ENCODE measurements around the gene LYRM2.

Gene LYRM2

DNA sequence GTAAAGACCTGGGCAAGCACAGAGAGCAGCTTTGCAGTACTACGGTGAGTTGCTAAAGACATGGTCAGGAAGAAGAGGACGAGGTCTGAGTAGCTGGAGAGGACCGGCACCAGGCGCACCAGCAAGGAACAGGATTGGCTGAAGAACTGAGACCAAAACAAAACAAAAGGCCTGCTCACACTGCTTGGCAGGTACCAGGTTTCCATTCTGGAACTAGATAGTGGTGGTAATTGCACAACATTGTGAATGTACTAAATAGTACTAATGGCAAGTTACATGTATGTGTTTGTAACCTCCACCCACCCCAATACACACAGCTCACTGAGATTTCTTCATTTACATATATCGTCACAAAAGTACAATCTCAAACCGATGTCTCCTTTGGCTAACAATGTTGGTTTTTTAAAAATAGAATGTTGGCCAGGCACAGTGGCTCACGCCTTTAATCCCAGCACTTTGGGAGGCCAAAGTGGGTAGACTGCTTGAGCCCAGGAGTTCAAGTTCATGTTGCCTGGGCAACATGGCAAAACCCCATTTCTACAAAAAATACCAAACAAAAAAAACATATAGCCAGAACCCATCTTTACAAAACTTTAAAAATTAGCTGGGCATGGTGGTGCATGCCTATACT is 32.5 kb upstream of the LYRM2 start:
- peaks cover 4% of the 10 kb centered on the region for H3K4me1 ChIP-seq (ENCODE audit: control insufficient read depth, insufficient read depth, low read length, poor library complexity, severe bottlenecking)
- H3K36me3 ChIP-seq (ENCODE audit: control insufficient read depth, insufficient read depth, low read length): peaks cover 78% of the 10 kb centered on the region
- H3K27ac ChIP-seq (ENCODE audit: low read depth, low read length, severe bottlenecking): no peak overlapping the region
- H3K9me3 ChIP-seq (ENCODE audit: control insufficient read depth, low read length): no peaks in the 10 kb centered on the region
- 98 to 100% methylated on average over 4 to 5 of the region's 7 CpGs for WGBS, 2 experiments (ENCODE audit: insufficient coverage in 2 of 2)
- no peak overlapping the region for H3K4me3 ChIP-seq (ENCODE audit: extremely low read depth, insufficient read depth, low read length, poor library complexity, severe bottlenecking)

DNA sequence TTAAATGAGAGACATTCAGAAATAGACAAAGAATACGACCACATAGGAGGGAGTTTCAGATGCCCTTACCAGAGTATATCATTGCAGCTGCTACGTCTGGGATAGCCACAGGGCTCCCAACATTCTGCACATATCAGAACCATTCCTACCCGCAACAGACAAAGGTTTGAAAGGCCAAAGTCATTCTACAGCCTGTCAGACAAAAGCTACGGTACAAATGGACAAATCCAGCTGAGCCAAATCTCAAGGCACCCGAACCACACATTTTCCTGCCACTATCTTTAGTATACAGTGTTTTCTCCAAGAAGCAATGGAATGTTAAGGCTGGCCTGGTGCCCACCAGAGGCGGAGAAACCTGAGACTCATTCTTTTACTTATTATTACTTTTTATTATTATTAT is 30.5 kb upstream of the LYRM2 start:
- Histone ChIP-seq H3K27ac (ENCODE audit: low read depth, low read length, severe bottlenecking) (peak overlapping the region; percentile 25), H3K9me3 (ENCODE audit: control insufficient read depth, low read length) (no peaks in the 10 kb centered on the region), H3K36me3 (ENCODE audit: control insufficient read depth, insufficient read depth, low read length) (peaks cover 73% of the 10 kb centered on the region), H3K4me3 (ENCODE audit: extremely low read depth, insufficient read depth, low read length, poor library complexity, severe bottlenecking) (no peak overlapping the region), H3K4me1 (ENCODE audit: control insufficient read depth, insufficient read depth, low read length, poor library complexity, severe bottlenecking) (peaks cover 4% of the 10 kb centered on the region)
- 50 to 69% methylated on average over 2 to 4 of the region's 6 CpGs for WGBS, 2 experiments (ENCODE audit: insufficient coverage in 2 of 2)

DNA sequence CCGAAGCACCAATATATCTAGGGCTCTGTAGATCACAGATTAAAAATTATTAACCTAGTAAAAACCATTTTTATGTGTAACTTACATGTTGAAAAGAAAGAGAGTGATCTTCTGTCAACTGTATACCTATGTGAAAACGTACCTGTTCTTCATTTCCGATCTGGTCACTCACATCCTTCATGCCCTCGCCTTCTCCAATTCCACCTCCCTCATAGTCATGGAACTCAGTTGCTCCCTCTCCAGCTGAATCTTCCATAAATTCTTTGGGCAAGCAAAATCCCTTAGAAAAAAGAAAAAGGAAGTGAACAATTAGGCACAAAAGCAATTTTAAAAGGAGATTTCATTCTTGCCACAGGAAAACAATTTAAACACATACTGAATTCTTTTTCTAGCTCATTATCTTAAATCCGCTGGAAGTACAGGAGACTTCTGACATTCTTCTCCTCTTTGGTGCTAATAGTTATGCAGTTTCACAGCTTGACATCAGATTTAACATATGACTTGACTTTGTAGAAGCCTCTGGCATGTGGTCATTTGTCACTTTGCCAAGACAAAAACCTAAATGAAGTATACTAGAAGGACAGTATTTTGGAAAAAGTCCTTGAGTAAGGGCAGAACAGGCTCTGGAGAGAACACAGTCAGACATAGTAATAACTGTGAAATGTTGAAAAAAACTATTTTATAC is 29.5 kb upstream of the LYRM2 start:
- H3K9me3 ChIP-seq (ENCODE audit: control insufficient read depth, low read length): no peaks in the 10 kb centered on the region
- H3K27ac ChIP-seq (ENCODE audit: low read depth, low read length, severe bottlenecking): peak overlapping the region; percentile 25
- H3K4me3 ChIP-seq (ENCODE audit: extremely low read depth, insufficient read depth, low read length, poor library complexity, severe bottlenecking): no peak overlapping the region
- WGBS, 2 experiments (ENCODE audit: insufficient coverage in 2 of 2): 60% methylated on average over 4 of the region's 5 CpGs; no CpG with 5 or more reads in 1 of the 2 experiments
- peaks cover 77% of the 10 kb centered on the region for H3K36me3 ChIP-seq (ENCODE audit: control insufficient read depth, insufficient read depth, low read length)
- peaks cover 4% of the 10 kb centered on the region for H3K4me1 ChIP-seq (ENCODE audit: control insufficient read depth, insufficient read depth, low read length, poor library complexity, severe bottlenecking)

DNA sequence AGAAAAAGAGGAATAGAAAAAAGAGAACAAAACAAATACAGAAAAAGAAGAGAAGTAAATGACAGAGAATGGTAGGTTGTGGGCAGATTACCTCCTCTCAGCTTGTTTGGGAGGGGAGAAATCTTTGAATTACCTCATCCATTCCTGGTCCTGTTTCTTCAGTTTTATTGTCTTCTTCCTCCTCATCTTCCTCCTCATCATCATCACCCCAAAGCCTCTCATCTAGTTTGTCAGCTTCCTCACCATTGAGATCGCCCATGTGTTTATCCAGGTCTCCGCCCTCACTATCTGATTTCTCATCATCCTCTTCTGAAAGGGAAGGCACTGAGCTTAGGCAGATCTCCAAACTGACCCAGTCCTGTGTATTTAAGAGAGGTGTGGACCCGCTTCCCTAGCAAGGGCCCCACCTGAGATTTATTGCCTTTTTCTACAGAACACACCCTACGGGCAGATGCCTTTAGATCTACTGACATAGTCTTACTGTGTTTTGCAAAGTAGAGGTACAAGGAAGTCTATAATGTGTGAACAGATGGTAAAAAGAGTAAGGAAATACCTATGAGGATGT is 24.2 kb upstream of the LYRM2 start:
- Histone ChIP-seq H3K36me3 (ENCODE audit: control insufficient read depth, insufficient read depth, low read length) (peaks cover 78% of the 10 kb centered on the region), H3K4me1 (ENCODE audit: control insufficient read depth, insufficient read depth, low read length, poor library complexity, severe bottlenecking) (no peaks in the 10 kb centered on the region), H3K27ac (ENCODE audit: low read depth, low read length, severe bottlenecking) (no peak overlapping the region), H3K4me3 (ENCODE audit: extremely low read depth, insufficient read depth, low read length, poor library complexity, severe bottlenecking) (no peak overlapping the region), H3K9me3 (ENCODE audit: control insufficient read depth, low read length) (no peaks in the 10 kb centered on the region)
- WGBS, 2 experiments (ENCODE audit: insufficient coverage in 2 of 2): 80 to 100% methylated on average over 1 to 3 of the region's 4 CpGs

DNA sequence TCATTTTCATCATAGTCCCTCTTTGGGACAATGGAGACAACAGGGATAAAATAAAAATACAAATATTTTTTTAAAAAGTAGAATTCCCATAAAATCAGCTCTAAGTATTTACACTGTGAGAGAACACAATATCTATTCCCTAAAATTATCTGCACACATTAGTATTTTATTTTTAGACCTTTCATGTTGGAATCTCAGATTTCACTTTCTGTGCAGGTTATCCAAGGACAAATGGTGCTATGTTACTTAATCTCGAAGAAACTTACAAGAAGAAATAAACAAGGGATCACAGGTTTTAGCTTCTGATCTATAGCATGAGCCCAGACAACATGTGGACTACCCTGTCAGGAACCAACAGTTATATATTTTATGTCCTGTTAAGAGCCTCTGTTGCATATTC is 23.0 kb upstream of the LYRM2 start:
- H3K36me3 ChIP-seq (ENCODE audit: control insufficient read depth, insufficient read depth, low read length): peaks cover 84% of the 10 kb centered on the region
- WGBS, 2 experiments (ENCODE audit: insufficient coverage in 2 of 2): 100% methylated on average over 1 of the region's 1 CpG; no CpG with 5 or more reads in 1 of the 2 experiments

DNA sequence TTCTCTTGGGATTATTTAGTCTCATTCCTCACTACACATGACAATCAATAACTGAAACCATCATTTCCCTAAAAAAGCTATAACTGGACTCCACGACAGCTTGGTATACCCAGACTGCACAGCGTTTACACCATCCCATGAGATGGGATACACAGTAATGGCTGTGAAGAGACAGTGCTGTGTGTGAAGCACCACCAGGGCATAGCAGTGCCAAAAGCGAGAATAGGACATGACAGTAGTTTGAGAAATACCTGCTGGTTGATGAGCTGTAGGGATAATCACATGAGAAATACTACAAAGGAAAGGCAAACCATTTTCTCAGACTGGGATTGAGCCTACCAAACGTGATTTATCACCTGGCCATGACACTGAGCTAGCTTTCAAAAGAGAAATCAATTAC is 22.4 kb upstream of the LYRM2 start:
- Histone ChIP-seq H3K36me3 (ENCODE audit: control insufficient read depth, insufficient read depth, low read length) (peaks cover 84% of the 10 kb centered on the region), H3K4me1 (ENCODE audit: control insufficient read depth, insufficient read depth, low read length, poor library complexity, severe bottlenecking) (no peaks in the 10 kb centered on the region), H3K27ac (ENCODE audit: low read depth, low read length, severe bottlenecking) (no peak overlapping the region), H3K4me3 (ENCODE audit: extremely low read depth, insufficient read depth, low read length, poor library complexity, severe bottlenecking) (no peak overlapping the region), H3K9me3 (ENCODE audit: control insufficient read depth, low read length) (no peaks in the 10 kb centered on the region)
- WGBS, 2 experiments (ENCODE audit: insufficient coverage in 2 of 2): 90 to 92% methylated on average over 4 of the region's 4 CpGs

More for the DNA sequence above, 23.0 kb upstream of the LYRM2 start:
- H3K9me3 ChIP-seq (ENCODE audit: control insufficient read depth, low read length): no peaks in the 10 kb centered on the region
- H3K27ac ChIP-seq (ENCODE audit: low read depth, low read length, severe bottlenecking): no peak overlapping the region
- H3K4me1 ChIP-seq (ENCODE audit: control insufficient read depth, insufficient read depth, low read length, poor library complexity, severe bottlenecking): no peaks in the 10 kb centered on the region
- no peak overlapping the region for H3K4me3 ChIP-seq (ENCODE audit: extremely low read depth, insufficient read depth, low read length, poor library complexity, severe bottlenecking)

DNA sequence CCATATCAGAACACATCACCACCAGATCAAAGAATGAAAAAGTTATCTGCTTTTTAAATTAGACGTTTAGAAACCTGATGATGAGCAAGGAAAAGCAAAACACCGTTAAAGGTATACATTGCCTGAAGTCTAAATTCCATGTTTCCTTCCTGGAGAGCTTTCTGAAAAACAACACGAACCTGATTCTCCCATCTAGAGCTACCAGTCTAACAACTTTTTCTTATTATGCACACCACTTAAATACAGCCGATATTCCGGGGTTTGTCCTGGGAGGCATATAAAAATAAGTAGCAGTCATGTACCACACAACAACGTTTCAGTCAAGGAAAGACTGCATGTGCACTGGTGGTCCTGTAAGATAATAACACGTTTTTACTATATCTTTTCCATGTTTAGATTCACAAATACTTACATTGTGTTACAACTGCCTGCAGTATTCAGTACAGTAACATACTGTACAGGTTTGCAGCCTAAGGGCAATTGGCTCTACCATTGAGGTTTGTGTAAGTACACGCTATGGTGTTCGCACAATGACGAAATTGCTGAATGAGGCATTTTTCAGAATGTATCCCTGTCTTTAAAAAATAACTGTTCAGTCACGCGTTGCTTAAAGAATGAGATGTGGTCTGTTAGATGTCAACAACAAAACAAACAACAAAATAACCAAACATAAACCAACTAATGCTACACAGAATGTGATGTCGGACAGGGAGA is 19.1 kb upstream of the LYRM2 start:
- H3K4me1 ChIP-seq (ENCODE audit: control insufficient read depth, insufficient read depth, low read length, poor library complexity, severe bottlenecking): no peaks in the 10 kb centered on the region
- peaks cover 84% of the 10 kb centered on the region for H3K36me3 ChIP-seq (ENCODE audit: control insufficient read depth, insufficient read depth, low read length)
- H3K27ac ChIP-seq (ENCODE audit: low read depth, low read length, severe bottlenecking): no peak overlapping the region

DNA sequence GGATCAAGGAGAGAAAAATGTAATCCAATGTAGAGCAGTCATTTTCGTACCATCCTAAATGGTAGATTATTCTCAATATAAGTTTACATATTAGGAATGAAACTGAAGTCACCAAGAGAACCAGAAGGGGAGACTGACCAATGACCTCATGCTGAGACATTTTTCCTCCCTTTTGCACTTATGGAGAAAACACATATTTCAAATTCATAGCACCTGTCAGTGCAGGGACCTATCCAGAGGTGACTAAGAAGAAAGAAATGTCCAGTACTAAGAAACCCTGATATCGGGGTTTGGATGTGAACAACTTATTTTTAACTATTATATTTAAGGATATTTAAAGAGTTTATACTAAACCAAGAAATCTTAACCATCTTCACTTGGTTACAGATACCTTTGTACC is 16.6 kb upstream of the LYRM2 start:
- peaks cover 84% of the 10 kb centered on the region for H3K36me3 ChIP-seq (ENCODE audit: control insufficient read depth, insufficient read depth, low read length)
- no CpG with 5 or more reads among the region's 2 CpGs for WGBS, 2 experiments (ENCODE audit: insufficient coverage in 2 of 2)
- H3K27ac ChIP-seq (ENCODE audit: low read depth, low read length, severe bottlenecking): no peak overlapping the region
- no peak overlapping the region for H3K4me3 ChIP-seq (ENCODE audit: extremely low read depth, insufficient read depth, low read length, poor library complexity, severe bottlenecking)
- H3K9me3 ChIP-seq (ENCODE audit: control insufficient read depth, low read length): no peaks in the 10 kb centered on the region
- no peaks in the 10 kb centered on the region for H3K4me1 ChIP-seq (ENCODE audit: control insufficient read depth, insufficient read depth, low read length, poor library complexity, severe bottlenecking)

More for the DNA sequence above, 19.1 kb upstream of the LYRM2 start:
- H3K9me3 ChIP-seq (ENCODE audit: control insufficient read depth, low read length): no peaks in the 10 kb centered on the region
- WGBS, 2 experiments (ENCODE audit: insufficient coverage in 2 of 2): 89 to 96% methylated on average over 7 to 10 of the region's 13 CpGs
- no peak overlapping the region for H3K4me3 ChIP-seq (ENCODE audit: extremely low read depth, insufficient read depth, low read length, poor library complexity, severe bottlenecking)

DNA sequence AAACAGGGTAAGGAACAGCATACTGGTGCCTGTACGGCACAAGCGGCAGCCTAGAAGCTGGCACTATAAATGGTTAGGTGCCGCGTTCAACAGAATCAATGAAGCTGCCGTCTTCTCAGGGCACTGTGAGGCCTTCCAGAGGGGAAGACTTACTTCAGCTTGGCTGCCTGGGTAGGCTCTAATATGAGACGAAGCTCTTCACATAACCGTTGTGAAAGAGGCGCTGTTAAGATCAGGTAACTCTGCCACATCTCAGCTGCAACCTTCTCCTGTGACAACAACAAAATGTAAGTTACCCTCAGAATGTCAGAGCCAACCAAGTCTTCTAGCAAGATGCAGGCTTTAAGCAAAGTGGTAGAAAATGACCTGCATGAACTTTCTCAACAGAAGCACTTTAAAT is 12.0 kb upstream of the LYRM2 start:
- Histone ChIP-seq H3K4me1 (ENCODE audit: control insufficient read depth, insufficient read depth, low read length, poor library complexity, severe bottlenecking) (no peaks in the 10 kb centered on the region), H3K4me3 (ENCODE audit: extremely low read depth, insufficient read depth, low read length, poor library complexity, severe bottlenecking) (no peak overlapping the region), H3K36me3 (ENCODE audit: control insufficient read depth, insufficient read depth, low read length) (peaks cover 89% of the 10 kb centered on the region), H3K9me3 (ENCODE audit: control insufficient read depth, low read length) (no peaks in the 10 kb centered on the region), H3K27ac (ENCODE audit: low read depth, low read length, severe bottlenecking) (no peak overlapping the region)
- WGBS, 2 experiments (ENCODE audit: insufficient coverage in 2 of 2): 91 to 93% methylated on average over 8 of the region's 8 CpGs

DNA sequence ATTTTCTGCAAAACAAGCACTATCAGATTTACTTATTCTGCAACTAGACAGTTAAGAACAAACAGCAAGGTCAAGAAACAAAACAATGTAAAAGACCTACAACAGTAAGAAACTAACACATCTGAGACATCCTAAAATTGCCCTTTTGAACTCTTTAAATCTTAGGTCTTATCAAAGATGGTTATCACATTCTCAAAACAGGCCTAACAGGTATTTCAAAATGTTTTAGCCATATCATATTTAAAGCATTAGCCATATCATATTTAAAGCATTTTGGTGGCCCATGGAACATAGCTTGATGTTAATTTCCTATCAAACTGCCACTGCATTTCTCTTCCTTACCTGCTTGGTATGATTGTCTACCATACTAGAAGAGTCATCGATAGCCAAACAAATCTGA is 11.1 kb upstream of the LYRM2 start:
- H3K4me1 ChIP-seq (ENCODE audit: control insufficient read depth, insufficient read depth, low read length, poor library complexity, severe bottlenecking): no peaks in the 10 kb centered on the region
- peaks cover 87% of the 10 kb centered on the region for H3K36me3 ChIP-seq (ENCODE audit: control insufficient read depth, insufficient read depth, low read length)
- H3K27ac ChIP-seq (ENCODE audit: low read depth, low read length, severe bottlenecking): no peak overlapping the region
- H3K9me3 ChIP-seq (ENCODE audit: control insufficient read depth, low read length): no peaks in the 10 kb centered on the region
- 83% methylated on average over 1 of the region's 1 CpG; no CpG with 5 or more reads in 1 of the 2 experiments for WGBS, 2 experiments (ENCODE audit: insufficient coverage in 2 of 2)
- H3K4me3 ChIP-seq (ENCODE audit: extremely low read depth, insufficient read depth, low read length, poor library complexity, severe bottlenecking): no peak overlapping the region

Measured in mesodermal cell (in vitro differentiated cells).